Spleen (tissue), 7 donors: Measurements from ENCODE around the gene PCCA.
"Not testable (repeated sequence)": the region's sequence is repeated elsewhere in the genome, so short reads cannot be mapped to it uniquely, and the experiment has no call there.

ENCODE experiments used
- CTCF ChIP-seq, 11 experiments: fragments of 200-600 bp in 7 of 11; fragments of 450-650 bp in 4 of 11; sonication (generic) in 4 of 11; IDR thresholded peaks in 8 of 11; conservative IDR thresholded peaks in 3 of 11; 1 replicate in 7 of 11; 2 replicates in 4 of 11; pipeline versions ENCODE4 v1.4.0 to v1.8.0; 2016 to 2021; ENCODE audit warnings: antibody characterized with exemption in 11 of 11, inconsistent platforms in 4 of 11, mild to moderate bottlenecking in 1 of 11
- POLR2A ChIP-seq, 3 donors: fragments of 450-650 bp; IDR thresholded peaks; one replicate each; pipeline ENCODE4 v1.5.1; 2017; ENCODE audit warnings: antibody characterized with exemption in 3 of 3, mild to moderate bottlenecking in 1 of 3
- POLR2AphosphoS5 ChIP-seq, 3 donors: sonication (generic); formaldehyde crosslinking; IDR thresholded peaks; one replicate each; pipeline ENCODE4 v1.5.1; 2017; ENCODE audit warnings: antibody characterized with exemption in 3 of 3
- donor health status: DM: no; HTN: no; CAD: no; lungs with moderate emphysema.
- donor health status: DM: no; HTN: no; CAD: no.
- donor health status: DM: no; HTN: no; CAD: no.

- TF ChIP-seq POLR2A (IDR thresholded peaks at IDR 0.05); CTCF (IDR thresholded peaks at IDR 0.05 in 8 of 11, conservative IDR thresholded peaks at IDR 0.05 in 3 of 11); POLR2AphosphoS5 (IDR thresholded peaks at IDR 0.05): not testable (repeated sequence)
These were observed 5.5 kb upstream of the PCCA start for GRCh38 chr13:100083401-100083800.
